Mucosa of stomach (tissue), 1 donor: Measurements from ENCODE around the gene CDKL4.

ENCODE experiments used
- H3K27me3 ChIP-seq: one replicate; pipeline ENCODE4 v1.7.0; 2013; ENCODE audit warnings: mild to moderate bottlenecking, low read length; ENCODE audit not compliant: control insufficient read depth, insufficient read depth
- H3K36me3 ChIP-seq: one replicate; pipeline ENCODE4 v1.7.0; 2013; ENCODE audit warnings: low read length; ENCODE audit not compliant: control insufficient read depth, insufficient read depth
- H3K4me1 ChIP-seq: one replicate; pipeline ENCODE4 v1.7.0; 2013; ENCODE audit warnings: mild to moderate bottlenecking, low read length; ENCODE audit not compliant: control insufficient read depth, insufficient read depth
- H3K4me3 ChIP-seq: one replicate; pipeline ENCODE4 v1.7.0; 2013; ENCODE audit warnings: low read length
- H3K9ac ChIP-seq: one replicate; pipeline ENCODE4 v1.7.0; 2013; ENCODE audit warnings: mild to moderate bottlenecking, low read length, moderate library complexity
- H3K9me3 ChIP-seq: one replicate; pipeline ENCODE4 v1.7.0; 2013; ENCODE audit warnings: mild to moderate bottlenecking, low read length, moderate library complexity; ENCODE audit not compliant: control insufficient read depth
- donor health status: Pancreatic carcinoma.

The CDKL4 gene

DNA sequence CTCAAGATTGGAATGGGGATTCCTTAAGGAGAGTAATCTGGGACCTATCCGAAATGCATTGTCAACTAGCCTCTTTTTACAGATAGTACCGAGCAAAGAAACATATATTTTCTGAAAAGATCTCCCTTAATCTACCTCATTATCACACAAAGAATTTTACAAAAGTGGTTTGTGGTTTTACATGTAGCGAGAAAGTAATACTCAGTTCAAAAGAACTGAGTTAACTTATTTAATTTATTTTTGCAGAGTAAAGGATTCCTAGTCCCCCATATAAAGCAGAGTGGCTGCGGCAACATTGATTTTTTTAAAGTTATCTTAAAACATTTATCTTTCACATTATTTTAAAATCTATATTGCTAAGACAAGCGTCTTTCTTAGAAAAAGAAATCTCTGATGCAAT is 107.0 kb downstream of the CDKL4 start:
- no peaks in the 10 kb centered on the region for H3K4me1 ChIP-seq
- no peaks in the 10 kb centered on the region for H3K36me3 ChIP-seq
- H3K27me3 ChIP-seq: no peaks in the 10 kb centered on the region
- no peak overlapping the region for H3K9ac ChIP-seq
- H3K9me3 ChIP-seq: no peaks in the 10 kb centered on the region
- H3K4me3 ChIP-seq: no peak overlapping the region

DNA sequence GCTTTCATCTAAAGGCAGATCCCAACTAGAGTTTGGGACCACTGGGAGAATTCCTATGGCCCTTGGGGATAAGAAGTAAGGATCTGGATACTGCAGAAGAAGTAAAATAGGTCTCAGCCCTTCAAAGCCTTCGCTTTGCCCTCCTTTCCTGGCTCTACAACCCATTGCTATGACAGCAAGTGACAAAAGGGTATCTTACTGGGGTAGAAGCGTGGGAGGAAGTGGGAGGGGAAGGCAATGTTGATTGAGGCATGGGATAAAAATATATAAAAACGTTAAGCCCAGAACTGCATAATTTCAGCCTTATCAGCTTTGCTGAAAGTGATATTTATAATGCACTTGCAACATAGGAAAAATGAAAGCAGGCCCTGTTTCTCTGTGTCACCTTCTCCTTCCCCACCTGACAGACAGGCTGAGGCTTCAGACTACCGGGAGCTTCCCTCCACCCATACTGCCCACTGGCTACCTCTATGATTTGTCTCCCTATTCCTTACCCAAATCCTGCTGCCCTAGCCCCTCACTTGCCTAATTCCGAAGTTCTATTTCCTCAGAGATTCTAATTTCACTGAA is 108.0 kb downstream of the CDKL4 start:
- Histone ChIP-seq H3K27me3 (no peaks in the 10 kb centered on the region), H3K36me3 (no peaks in the 10 kb centered on the region), H3K9ac (no peak overlapping the region), H3K9me3 (no peaks in the 10 kb centered on the region), H3K4me1 (no peaks in the 10 kb centered on the region), H3K4me3 (no peak overlapping the region)

GRCh38 chr2:39133215-39133851 is 110.4 kb downstream of the CDKL4 start:
- no peaks in the 10 kb centered on the region for H3K4me1 ChIP-seq
- no peak overlapping the region for H3K4me3 ChIP-seq
- H3K27me3 ChIP-seq: no peaks in the 10 kb centered on the region
- H3K9ac ChIP-seq: no peak overlapping the region
- no peaks in the 10 kb centered on the region for H3K9me3 ChIP-seq
- no peaks in the 10 kb centered on the region for H3K36me3 ChIP-seq

DNA sequence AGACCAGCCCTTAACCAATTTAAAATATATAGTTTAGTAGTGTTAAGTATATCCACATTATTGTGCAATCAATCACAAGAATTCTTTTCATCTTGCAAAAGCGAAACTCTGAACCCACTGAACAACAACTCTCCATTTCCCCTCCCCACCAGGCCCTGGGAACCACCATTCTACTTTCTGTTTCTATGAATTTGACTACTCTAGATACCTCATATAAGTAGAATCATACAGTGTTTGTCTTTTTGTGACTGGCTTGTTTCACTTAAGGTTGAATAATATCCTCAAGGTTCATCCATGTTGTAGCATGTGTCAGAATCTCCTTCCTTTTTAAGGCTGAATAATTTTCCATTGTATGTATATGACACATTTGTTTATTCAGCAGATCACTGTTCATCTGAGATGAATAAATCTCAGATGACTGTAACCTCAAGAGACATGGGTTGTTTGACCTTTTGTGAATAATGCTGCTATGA is 114.8 kb downstream of the CDKL4 start:
- Histone ChIP-seq H3K9ac (no peak overlapping the region), H3K4me1 (no peaks in the 10 kb centered on the region), H3K9me3 (no peaks in the 10 kb centered on the region), H3K27me3 (no peaks in the 10 kb centered on the region), H3K36me3 (no peaks in the 10 kb centered on the region), H3K4me3 (no peak overlapping the region)

GRCh38 chr2:39127973-39128372 is 115.8 kb downstream of the CDKL4 start:
- H3K9ac ChIP-seq: no peak overlapping the region
- no peaks in the 10 kb centered on the region for H3K36me3 ChIP-seq
- no peaks in the 10 kb centered on the region for H3K9me3 ChIP-seq
- no peak overlapping the region for H3K4me3 ChIP-seq
- H3K27me3 ChIP-seq: no peaks in the 10 kb centered on the region
- peaks cover 1% of the 10 kb centered on the region for H3K4me1 ChIP-seq
